HCT116 (cell line): Measurements from ENCODE around the gene SLC38A6. TPM values are rescaled to one million over a fixed set of nuclear protein-coding genes. Genes with fewer than 3 reads are reported as not detected.

Experiments used
- ATAC-seq: fragments of 200-7000 bp; cut with Tn5 transposase; 2 replicates; pipeline ENCODE4 v1.9.1; 2020; ENCODE audit warnings: mild to moderate bottlenecking, moderate library complexity
- Bru-seq: library from RNA; stranded (reverse); fragments of 400-500 nt; gene quantifications from one replicate; lab custom pipeline; 2021; lab: Mats Ljungman, UMichigan
- BruChase-seq, 2 experiments: library from RNA; stranded (reverse); fragments of 400-500 nt; gene quantifications; one replicate each; lab custom pipeline; 2021; lab: Mats Ljungman, UMichigan
- BruUV-seq: library from RNA; stranded (reverse); fragments of 400-500 nt; replicated peaks from 2 replicates; lab custom pipeline; 2021; lab: Mats Ljungman, UMichigan
- CTCF ChIA-PET: fragments of 300-600 bp; sonication (Branson Sonifier 250); formaldehyde crosslinking; loops from one replicate; lab custom pipeline; 2021; ENCODE audit warnings: antibody characterized with exemption; lab: Charles Lee
- POLR2A ChIA-PET: fragments of 300-600, 350-600 bp; sonication (Branson Sonifier 250); formaldehyde crosslinking; loops from one replicate; lab custom pipeline; 2021; ENCODE audit warnings: antibody characterized with exemption; lab: Charles Lee
- RAD21 ChIA-PET, 2 experiments: fragments of 300-600 bp; sonication (Branson Sonifier 250); formaldehyde crosslinking; loops; one replicate each; lab custom pipeline; 2023; ENCODE audit warnings: low total read pairs in 2 of 2; ENCODE audit not compliant: uncharacterized antibody in 2 of 2, unreplicated experiment in 2 of 2, low non-redundant PET in 1 of 2; lab: Charles Lee
- DNase-seq: peaks from one replicate; pipeline ENCODE4 v3.0.0-alpha.2; 2010; ENCODE audit warnings: low read depth, low spot score
- H2AFZ ChIP-seq: fragments of 200-600 bp; shearing (Covaris generic), sonication (generic); 2 replicates; pipeline ENCODE4 v1.6.1; 2017; ENCODE audit warnings: low read depth, mixed run types, mixed read lengths, antibody characterized with exemption, low read length; ENCODE audit not compliant: poor library complexity, severe bottlenecking
- H3K27ac ChIP-seq: 2 replicates; pipeline ENCODE4 v1.5.1; 2012; ENCODE audit warnings: low read depth, low read length
- H3K27me3 ChIP-seq: fragments of 200-600 bp; sonication (generic); 2 replicates; pipeline ENCODE4 v1.6.1; 2016; ENCODE audit warnings: mixed run types, low read length, mixed read lengths; ENCODE audit not compliant: insufficient read depth
- H3K36me3 ChIP-seq, 2 experiments: fragments of 200-500 bp in 1 of 2; fragments of 200-600 bp in 1 of 2; sonication (Bioruptor generic) in 1 of 2; sonication (generic) in 1 of 2; 2 replicates each; pipeline versions ENCODE4 v1.5.1 to v1.6.1; 2014 to 2016; ENCODE audit warnings: low read length in 2 of 2, inconsistent platforms in 1 of 2, mixed read lengths in 1 of 2, mixed run types in 1 of 2; ENCODE audit not compliant: insufficient read depth in 2 of 2, control insufficient read depth in 1 of 2
- H3K4me1 ChIP-seq, 2 experiments: fragments of 200-600 bp in 1 of 2; sonication (generic) in 1 of 2; 2 replicates each; pipeline versions ENCODE4 v1.5.1 to v1.6.1; 2012 to 2017; ENCODE audit warnings: low read length in 2 of 2, inconsistent platforms in 1 of 2, mild to moderate bottlenecking in 1 of 2, mixed read lengths in 1 of 2, mixed run types in 1 of 2, moderate library complexity in 1 of 2; ENCODE audit not compliant: insufficient read depth in 2 of 2, control insufficient read depth in 1 of 2
- H3K4me2 ChIP-seq: fragments of 200-600 bp; sonication (generic); 2 replicates; pipeline ENCODE4 v1.6.1; 2017; ENCODE audit warnings: mixed run types, low read length, mixed read lengths
- H3K4me3 ChIP-seq, 2 experiments: fragments of 200-600 bp in 1 of 2; sonication (generic) in 1 of 2; replicated peaks in 1 of 2; 2 replicates each; pipeline ENCODE4 v1.5.1; 2011 to 2016; ENCODE audit warnings: low read length in 2 of 2, control low read depth in 1 of 2, low read depth in 1 of 2, mild to moderate bottlenecking in 1 of 2, mixed read lengths in 1 of 2, mixed run types in 1 of 2
- H3K79me2 ChIP-seq: fragments of 200-600 bp; sonication (generic); 2 replicates; pipeline ENCODE4 v1.6.1; 2017; ENCODE audit warnings: mild to moderate bottlenecking, mixed run types, low read length, moderate library complexity, mixed read lengths; ENCODE audit not compliant: insufficient read depth
- H3K9ac ChIP-seq: fragments of 200-600 bp; sonication (generic); 2 replicates; pipeline ENCODE4 v1.6.1; 2016; ENCODE audit warnings: low read length, mixed read lengths
- H3K9me2 ChIP-seq: fragments of 200-600 bp; sonication (generic), shearing (Covaris generic); 2 replicates; pipeline ENCODE4 v1.6.1; 2017; ENCODE audit warnings: mixed run types, mild to moderate bottlenecking, moderate library complexity; ENCODE audit not compliant: insufficient read depth
- H3K9me3 ChIP-seq, 2 experiments: fragments of 200-500 bp in 1 of 2; fragments of 200-600 bp in 1 of 2; sonication (Bioruptor generic) in 1 of 2; sonication (generic) in 1 of 2; 2 replicates each; pipeline ENCODE4 v1.6.1; 2014 to 2017; ENCODE audit warnings: low read length in 2 of 2, mixed read lengths in 2 of 2, inconsistent platforms in 1 of 2, low read depth in 1 of 2, mild to moderate bottlenecking in 1 of 2, mixed run types in 1 of 2, moderate library complexity in 1 of 2; ENCODE audit not compliant: control insufficient read depth in 1 of 2, insufficient read depth in 1 of 2
- H4K20me1 ChIP-seq: fragments of 200-600 bp; sonication (generic), shearing (Covaris generic); 2 replicates; pipeline ENCODE4 v1.6.1; 2017; ENCODE audit warnings: mixed run types, mild to moderate bottlenecking, moderate library complexity; ENCODE audit not compliant: insufficient read depth
- FOSL1 ChIP-seq: IDR thresholded peaks from 2 replicates; pipeline ENCODE4 v1.6.1; 2012; ENCODE audit warnings: low read depth
- JUND ChIP-seq: IDR thresholded peaks from 2 replicates; pipeline ENCODE4 v1.6.1; 2012
- POLR2A ChIP-seq: IDR thresholded peaks from 2 replicates; pipeline ENCODE4 v1.7.0; 2011; ENCODE audit warnings: borderline replicate concordance; ENCODE audit not compliant: insufficient read depth, insufficient read length; ENCODE audit errors: extremely low read depth
- POLR2AphosphoS5 ChIP-seq: IDR thresholded peaks from 2 replicates; pipeline ENCODE4 v1.6.1; 2011; ENCODE audit warnings: mild to moderate bottlenecking, low read depth, low read length, moderate library complexity
- RAD21 ChIP-seq: IDR thresholded peaks from 2 replicates; pipeline ENCODE4 v1.6.1; 2012; ENCODE audit warnings: low read depth, mild to moderate bottlenecking
- SIN3A ChIP-seq: IDR thresholded peaks from 2 replicates; pipeline ENCODE4 v1.6.1; 2012; ENCODE audit warnings: low read depth
- SP1 ChIP-seq: IDR thresholded peaks from 2 replicates; pipeline ENCODE4 v1.6.1; 2012; ENCODE audit warnings: low read depth
- SRF ChIP-seq: IDR thresholded peaks from 2 replicates; pipeline ENCODE4 v1.6.1; 2012; ENCODE audit warnings: low read depth
- TCF7L2 ChIP-seq: IDR thresholded peaks from 2 replicates; pipeline ENCODE4 v1.7.0; 2011; ENCODE audit warnings: borderline replicate concordance, inconsistent platforms; ENCODE audit not compliant: insufficient read depth, insufficient read length; ENCODE audit errors: extremely low read depth
- ZFX ChIP-seq: fragments of 450-650 bp; IDR thresholded peaks from 2 replicates; pipeline ENCODE4 v1.6.1; 2017
- ZNF274 ChIP-seq: fragments of 200-500 bp; sonication (Bioruptor generic); IDR thresholded peaks from 2 replicates; pipeline ENCODE4 v1.6.1; 2014; ENCODE audit warnings: mild to moderate bottlenecking, low read depth, low read length, inconsistent platforms
- intact Hi-C: fragments of 100-400 bp; cut with micrococcal nuclease; formaldehyde crosslinking; loops from 2 replicates; pipeline ENCODE4 v1.10.0; 2022
- long read RNA-seq: library from polyadenylated mRNA; unstranded; transcript quantifications from one replicate; pipeline ENCODE4 v2.0.0, GENCODE V29; 2021; ENCODE audit not compliant: unreplicated experiment
- polyA plus RNA-seq: library from polyadenylated mRNA; unstranded; fragments of >200 nt; gene quantifications from 2 replicates; pipeline ENCODE4 v1.2.1, GENCODE V29; 2012; ENCODE audit warnings: missing spikeins
- total RNA-seq: library from RNA; stranded (reverse); gene quantifications from one replicate; pipeline ENCODE4 v1.2.1, GENCODE V29; 2021; ENCODE audit not compliant: unreplicated experiment
- TF ChIP-seq, protein P1 (sequence below): IDR thresholded peaks from 2 replicates; pipeline ENCODE4 v1.6.1; 2012
- TF ChIP-seq, protein P2 (sequence below), 3 experiments: fragments of 200-600 bp in 1 of 3; sonication (generic) in 1 of 3; IDR thresholded peaks in 2 of 3; conservative IDR thresholded peaks in 1 of 3; 2 replicates each; pipeline ENCODE4 v1.5.1; 2012 to 2017; ENCODE audit warnings: low read depth in 2 of 3, low read length in 2 of 3, antibody characterized with exemption in 1 of 3, borderline replicate concordance in 1 of 3, control low read depth in 1 of 3, mild to moderate bottlenecking in 1 of 3, mixed read lengths in 1 of 3, mixed run types in 1 of 3, moderate library complexity in 1 of 3; ENCODE audit not compliant: insufficient read depth in 1 of 3
- TF ChIP-seq, protein P3 (sequence below): IDR thresholded peaks from 2 replicates; pipeline ENCODE4 v1.6.1; 2011; ENCODE audit warnings: mild to moderate bottlenecking, low read length, moderate library complexity; ENCODE audit not compliant: insufficient replicate concordance; ENCODE audit errors: extremely low read depth
- TF ChIP-seq, protein P4 (sequence below): IDR thresholded peaks from 2 replicates; pipeline ENCODE4 v1.6.1; 2012
- TF ChIP-seq, protein P5 (sequence below): IDR thresholded peaks from 2 replicates; pipeline ENCODE4 v1.6.1; 2012; ENCODE audit warnings: low read depth

SLC38A6 gene
- 9.5 TPM for total RNA-seq
- 1.8 and 1.9 TPM in 2 replicates for polyA plus RNA-seq
- Bru-seq, nascent RNA = percentile 63 among the genes with signal in this experiment
- percentile 59 among the genes with signal in this experiment for BruChase-seq, experiment 1, labeled RNA remaining after a 6-hour chase
- percentile 73 among the genes with signal in this experiment for BruChase-seq, experiment 2, labeled RNA remaining after a 2-hour chase
- long read RNA-seq, partial matches to known transcripts = 1 of 8 reads
- long read RNA-seq, other reads (novel, unspliced or antisense) = 6 of 8 reads

DNA sequence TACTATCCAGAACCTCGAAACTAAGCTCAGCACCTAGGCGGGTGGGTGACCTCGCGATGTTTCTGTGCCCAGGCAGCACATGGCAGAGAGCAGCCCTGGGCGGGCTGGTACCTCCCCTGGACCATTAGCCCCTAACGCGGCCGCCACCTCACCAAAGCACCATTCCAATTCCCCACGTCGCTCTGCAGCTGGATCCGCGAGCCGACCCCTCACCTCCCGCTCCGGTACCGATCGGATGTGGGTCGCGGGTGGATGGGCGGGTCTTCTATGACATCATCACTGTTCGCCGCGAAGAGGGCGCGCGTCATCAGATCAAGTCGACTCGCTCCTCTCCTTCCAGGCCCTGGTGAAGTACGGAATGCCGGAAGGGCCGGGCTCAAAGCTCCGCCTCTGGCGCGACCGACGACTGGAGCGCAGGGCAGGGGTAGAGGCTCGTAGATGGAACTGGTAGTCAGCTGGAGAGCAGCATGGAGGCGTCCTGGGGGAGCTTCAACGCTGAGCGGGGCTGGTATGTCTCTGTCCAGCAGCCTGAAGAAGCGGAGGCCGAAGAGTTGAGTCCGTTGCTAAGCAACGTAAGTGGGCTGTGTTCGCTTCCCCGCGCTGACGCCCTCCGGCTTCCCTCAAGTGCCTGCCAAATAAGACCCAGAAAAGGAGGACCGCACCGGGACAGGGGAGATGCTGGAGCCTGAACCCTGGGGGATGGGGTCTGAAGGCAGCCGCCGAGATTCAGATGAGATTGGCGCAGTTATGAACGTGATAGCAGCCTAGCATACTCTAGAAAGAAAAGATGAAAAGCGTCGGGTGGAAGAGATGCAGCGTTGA is at the start of gene SLC38A6, which contains the start of gene TRMT5:
Gene SLC38A6, plus strand, starts transcription at position 435 of the 822 bp plus-strand sequence. Its CDS starts 33 bp downstream, at position 468.
Gene TRMT5, minus strand, starts transcription at position 269 of the 822 bp plus-strand sequence. Its CDS starts 106 bp downstream, at position 163.
- H2AFZ ChIP-seq = peak within 1 kb of the TSS; percentile 36
- peaks cover 5 to 21% of the 10 kb centered on the region in 2 experiments; a peak in 3 of 4 replicates for H3K4me1 ChIP-seq
- H3K4me2 ChIP-seq = peak within 1 kb of the TSS; percentile 91
- peaks cover 61% of the 10 kb centered on the region for H3K79me2 ChIP-seq
- peak within 1 kb of the TSS; percentile 84 to 87 for H3K4me3 ChIP-seq
- intact Hi-C loops = loop anchor here (2.0 kb wide), 1 partner anchor 258 kb away; no protein-coding TSS in a partner anchor
- peak within 1 kb of the TSS; percentile 56 for H3K27ac ChIP-seq
- peak; percentile 89 for DNase-seq
- no peaks in the 10 kb centered on the region for H3K27me3 ChIP-seq
- ATAC-seq = peak; percentile 96
- ChIA-PET POLR2A (no interaction called here), CTCF (interaction anchor here (0.6 kb wide), 1 partner anchor 14 kb away, joined by 4 read pairs; no protein-coding TSS in a partner anchor), RAD21 (interaction anchor here (0.6 kb wide), 2 partner anchors 230 to 276 kb away, joined by 5 to 7 read pairs; no protein-coding TSS in a partner anchor)
- H3K9me3 ChIP-seq = no peaks in the 10 kb centered on the region
- no TSS peak for BruUV-seq
- H3K9me2 ChIP-seq = no peaks in the 10 kb centered on the region
- peak within 1 kb of the TSS; percentile 95 for H3K9ac ChIP-seq
- H3K36me3 ChIP-seq = peaks cover 0 to 12% of the 10 kb centered on the region in 2 experiments; a peak in 3 of 4 replicates
- H4K20me1 ChIP-seq = no peaks in the 10 kb centered on the region
- TF ChIP-seq ZFX (no peak; the same call in 1 of the 2 replicates), POLR2A (peak; percentile 74), SIN3A (peak; percentile 93), SRF (peak; percentile 93), POLR2AphosphoS5 (peak; percentile 88), JUND (no peak), ZNF274 (no peak), RAD21 (peak; percentile 32; the same call in 1 of the 2 replicates), TCF7L2 (peak; percentile 45), FOSL1 (no peak), SP1 (peak; percentile 90)
- TF ChIP-seq, protein P1, sequence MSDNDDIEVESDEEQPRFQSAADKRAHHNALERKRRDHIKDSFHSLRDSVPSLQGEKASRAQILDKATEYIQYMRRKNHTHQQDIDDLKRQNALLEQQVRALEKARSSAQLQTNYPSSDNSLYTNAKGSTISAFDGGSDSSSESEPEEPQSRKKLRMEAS = peak; percentile 93
- TF ChIP-seq, protein P2, sequence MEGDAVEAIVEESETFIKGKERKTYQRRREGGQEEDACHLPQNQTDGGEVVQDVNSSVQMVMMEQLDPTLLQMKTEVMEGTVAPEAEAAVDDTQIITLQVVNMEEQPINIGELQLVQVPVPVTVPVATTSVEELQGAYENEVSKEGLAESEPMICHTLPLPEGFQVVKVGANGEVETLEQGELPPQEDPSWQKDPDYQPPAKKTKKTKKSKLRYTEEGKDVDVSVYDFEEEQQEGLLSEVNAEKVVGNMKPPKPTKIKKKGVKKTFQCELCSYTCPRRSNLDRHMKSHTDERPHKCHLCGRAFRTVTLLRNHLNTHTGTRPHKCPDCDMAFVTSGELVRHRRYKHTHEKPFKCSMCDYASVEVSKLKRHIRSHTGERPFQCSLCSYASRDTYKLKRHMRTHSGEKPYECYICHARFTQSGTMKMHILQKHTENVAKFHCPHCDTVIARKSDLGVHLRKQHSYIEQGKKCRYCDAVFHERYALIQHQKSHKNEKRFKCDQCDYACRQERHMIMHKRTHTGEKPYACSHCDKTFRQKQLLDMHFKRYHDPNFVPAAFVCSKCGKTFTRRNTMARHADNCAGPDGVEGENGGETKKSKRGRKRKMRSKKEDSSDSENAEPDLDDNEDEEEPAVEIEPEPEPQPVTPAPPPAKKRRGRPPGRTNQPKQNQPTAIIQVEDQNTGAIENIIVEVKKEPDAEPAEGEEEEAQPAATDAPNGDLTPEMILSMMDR (IDR thresholded peaks at IDR 0.05 in 2 of 3, conservative IDR thresholded peaks at IDR 0.05 in 1 of 3; ENCODE audit: borderline replicate concordance in 1 of 3, insufficient read depth in 1 of 3, low read depth in 2 of 3, low read length in 2 of 3) = no peak
- TF ChIP-seq, protein P3, sequence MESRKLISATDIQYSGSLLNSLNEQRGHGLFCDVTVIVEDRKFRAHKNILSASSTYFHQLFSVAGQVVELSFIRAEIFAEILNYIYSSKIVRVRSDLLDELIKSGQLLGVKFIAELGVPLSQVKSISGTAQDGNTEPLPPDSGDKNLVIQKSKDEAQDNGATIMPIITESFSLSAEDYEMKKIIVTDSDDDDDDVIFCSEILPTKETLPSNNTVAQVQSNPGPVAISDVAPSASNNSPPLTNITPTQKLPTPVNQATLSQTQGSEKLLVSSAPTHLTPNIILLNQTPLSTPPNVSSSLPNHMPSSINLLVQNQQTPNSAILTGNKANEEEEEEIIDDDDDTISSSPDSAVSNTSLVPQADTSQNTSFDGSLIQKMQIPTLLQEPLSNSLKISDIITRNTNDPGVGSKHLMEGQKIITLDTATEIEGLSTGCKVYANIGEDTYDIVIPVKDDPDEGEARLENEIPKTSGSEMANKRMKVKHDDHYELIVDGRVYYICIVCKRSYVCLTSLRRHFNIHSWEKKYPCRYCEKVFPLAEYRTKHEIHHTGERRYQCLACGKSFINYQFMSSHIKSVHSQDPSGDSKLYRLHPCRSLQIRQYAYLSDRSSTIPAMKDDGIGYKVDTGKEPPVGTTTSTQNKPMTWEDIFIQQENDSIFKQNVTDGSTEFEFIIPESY = peak; percentile 69
- TF ChIP-seq, protein P4, sequence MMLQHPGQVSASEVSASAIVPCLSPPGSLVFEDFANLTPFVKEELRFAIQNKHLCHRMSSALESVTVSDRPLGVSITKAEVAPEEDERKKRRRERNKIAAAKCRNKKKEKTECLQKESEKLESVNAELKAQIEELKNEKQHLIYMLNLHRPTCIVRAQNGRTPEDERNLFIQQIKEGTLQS = no peak
- TF ChIP-seq, protein P5, sequence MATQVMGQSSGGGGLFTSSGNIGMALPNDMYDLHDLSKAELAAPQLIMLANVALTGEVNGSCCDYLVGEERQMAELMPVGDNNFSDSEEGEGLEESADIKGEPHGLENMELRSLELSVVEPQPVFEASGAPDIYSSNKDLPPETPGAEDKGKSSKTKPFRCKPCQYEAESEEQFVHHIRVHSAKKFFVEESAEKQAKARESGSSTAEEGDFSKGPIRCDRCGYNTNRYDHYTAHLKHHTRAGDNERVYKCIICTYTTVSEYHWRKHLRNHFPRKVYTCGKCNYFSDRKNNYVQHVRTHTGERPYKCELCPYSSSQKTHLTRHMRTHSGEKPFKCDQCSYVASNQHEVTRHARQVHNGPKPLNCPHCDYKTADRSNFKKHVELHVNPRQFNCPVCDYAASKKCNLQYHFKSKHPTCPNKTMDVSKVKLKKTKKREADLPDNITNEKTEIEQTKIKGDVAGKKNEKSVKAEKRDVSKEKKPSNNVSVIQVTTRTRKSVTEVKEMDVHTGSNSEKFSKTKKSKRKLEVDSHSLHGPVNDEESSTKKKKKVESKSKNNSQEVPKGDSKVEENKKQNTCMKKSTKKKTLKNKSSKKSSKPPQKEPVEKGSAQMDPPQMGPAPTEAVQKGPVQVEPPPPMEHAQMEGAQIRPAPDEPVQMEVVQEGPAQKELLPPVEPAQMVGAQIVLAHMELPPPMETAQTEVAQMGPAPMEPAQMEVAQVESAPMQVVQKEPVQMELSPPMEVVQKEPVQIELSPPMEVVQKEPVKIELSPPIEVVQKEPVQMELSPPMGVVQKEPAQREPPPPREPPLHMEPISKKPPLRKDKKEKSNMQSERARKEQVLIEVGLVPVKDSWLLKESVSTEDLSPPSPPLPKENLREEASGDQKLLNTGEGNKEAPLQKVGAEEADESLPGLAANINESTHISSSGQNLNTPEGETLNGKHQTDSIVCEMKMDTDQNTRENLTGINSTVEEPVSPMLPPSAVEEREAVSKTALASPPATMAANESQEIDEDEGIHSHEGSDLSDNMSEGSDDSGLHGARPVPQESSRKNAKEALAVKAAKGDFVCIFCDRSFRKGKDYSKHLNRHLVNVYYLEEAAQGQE = no peak
